GM12878 (cell line): ENCODE measurements around the gene AGAP1. TPM values are rescaled to one million over a fixed set of nuclear protein-coding genes. Genes with fewer than 3 reads are reported as not detected.

ENCODE experiments used
- ATAC-seq: fragments of 200-7000 bp; cut with Tn5 transposase; 3 replicates; pipeline ENCODE4 v1.9.1; 2020; ENCODE audit warnings: mild to moderate bottlenecking, moderate library complexity
- BruUV-seq: library from RNA; stranded (reverse); fragments of 400-500 nt; replicated peaks from 2 replicates; lab custom pipeline; 2021; lab: Mats Ljungman, UMichigan
- CTCF ChIA-PET: fragments of 300-600 bp; sonication (Branson Sonifier 250); formaldehyde crosslinking; extraction: SDS; loops from one replicate; lab custom pipeline; 2021; ENCODE audit warnings: inconsistent platforms; lab: Yijun Ruan, JAX
- POLR2A ChIA-PET: fragments of 350-600 bp; formaldehyde crosslinking; extraction: SDS; loops from one replicate; lab custom pipeline; 2021; ENCODE audit warnings: inconsistent platforms; lab: Charles Lee
- RAD21 ChIA-PET: fragments of 300-600 bp; sonication (Branson Sonifier 250); formaldehyde crosslinking; loops from one replicate; lab custom pipeline; 2023; ENCODE audit warnings: antibody characterized with exemption; ENCODE audit not compliant: unreplicated experiment; lab: Charles Lee
- SMC1A ChIA-PET: fragments of 300-600 bp; sonication (Branson Sonifier 250); formaldehyde crosslinking; loops from one replicate; lab custom pipeline; 2023; ENCODE audit not compliant: unreplicated experiment, uncharacterized antibody; lab: Charles Lee
- DNase-seq: peaks from one replicate; pipeline ENCODE4 v3.0.0-alpha.2; 2011; ENCODE audit warnings: low read depth, low spot score
- FAIRE-seq: peaks from 3 replicates; lab custom pipeline; 2011; peaks lifted over from hg19 to GRCh38; lab: Jason Lieb, UNC
- H2AFZ ChIP-seq: 2 replicates; pipeline ENCODE4 v1.6.0; 2011; ENCODE audit warnings: low read depth, low read length, control low read depth; ENCODE audit not compliant: control insufficient read depth
- H3K27ac ChIP-seq: 2 replicates; pipeline ENCODE4 v1.5.1; 2011; ENCODE audit warnings: control low read depth; ENCODE audit not compliant: control insufficient read depth, insufficient read depth
- H3K27me3 ChIP-seq, 2 experiments: replicated peaks in 1 of 2; 2 replicates each; pipeline versions ENCODE4 v1.6.0 to v1.6.1; 2011; ENCODE audit warnings: low read length in 1 of 2; ENCODE audit not compliant: control insufficient read depth in 2 of 2, insufficient read depth in 2 of 2
- H3K36me3 ChIP-seq, 2 experiments: 2 replicates each; pipeline ENCODE4 v1.5.1; 2011; ENCODE audit warnings: low read length in 1 of 2; ENCODE audit not compliant: control insufficient read depth in 2 of 2, insufficient read depth in 2 of 2
- H3K4me1 ChIP-seq: 2 replicates; pipeline ENCODE4 v1.6.1; 2011; ENCODE audit warnings: mild to moderate bottlenecking, low read length, moderate library complexity, mixed read lengths; ENCODE audit not compliant: control insufficient read depth, insufficient read depth
- H3K4me2 ChIP-seq: 2 replicates; pipeline ENCODE4 v1.6.0; 2011; ENCODE audit warnings: control low read depth; ENCODE audit not compliant: control insufficient read depth, insufficient read depth
- H3K4me3 ChIP-seq: fragments of 200-600 bp; sonication (generic); 2 replicates; pipeline ENCODE4 v1.5.1; 2016
- H3K79me2 ChIP-seq: 2 replicates; pipeline ENCODE4 v1.6.0; 2011; ENCODE audit warnings: low read length; ENCODE audit not compliant: control insufficient read depth, insufficient read depth
- H3K9ac ChIP-seq: 2 replicates; pipeline ENCODE4 v1.8.0; 2011; ENCODE audit warnings: low read length, control low read depth, mixed read lengths; ENCODE audit not compliant: control insufficient read depth, insufficient read depth
- H3K9me3 ChIP-seq: replicated peaks from 3 replicates; pipeline ENCODE4 v1.5.1; 2011; ENCODE audit warnings: mild to moderate bottlenecking, low read length; ENCODE audit not compliant: control insufficient read depth, insufficient read depth
- H4K20me1 ChIP-seq: 2 replicates; pipeline ENCODE4 v1.6.0; 2011; ENCODE audit not compliant: control insufficient read depth, insufficient read depth
- ATF2 ChIP-seq: IDR thresholded peaks from 2 replicates; pipeline ENCODE4 v1.6.1; 2012; ENCODE audit warnings: low read length, inconsistent platforms
- BACH1 ChIP-seq: fragments of 450-650 bp; IDR thresholded peaks from 2 replicates; pipeline ENCODE4 v1.6.1; 2017; ENCODE audit warnings: mild to moderate bottlenecking, borderline replicate concordance
- E2F8 ChIP-seq: fragments of 450-650 bp; IDR thresholded peaks from 2 replicates; pipeline ENCODE4 v1.6.1; 2018; ENCODE audit warnings: mild to moderate bottlenecking, low read depth, moderate library complexity; ENCODE audit not compliant: partially characterized antibody
- FOXK2 ChIP-seq: fragments of 450-650 bp; IDR thresholded peaks from 2 replicates; pipeline ENCODE4 v1.6.1; 2017; ENCODE audit warnings: mild to moderate bottlenecking, moderate library complexity
- PAX8 ChIP-seq: fragments of 450-650 bp; IDR thresholded peaks from 2 replicates; pipeline ENCODE4 v1.6.1; 2017; ENCODE audit warnings: mild to moderate bottlenecking, moderate library complexity
- SUPT20H ChIP-seq: IDR thresholded peaks from 2 replicates; pipeline ENCODE4 v1.6.1; 2011; ENCODE audit warnings: low read depth, mild to moderate bottlenecking, low read length, moderate library complexity, borderline replicate concordance; ENCODE audit not compliant: control insufficient read depth
- ZNF24 ChIP-seq: fragments of 450-650 bp; IDR thresholded peaks from 2 replicates; pipeline ENCODE4 v1.6.1; 2017; ENCODE audit warnings: antibody characterized with exemption, mild to moderate bottlenecking
- ZSCAN29 ChIP-seq: fragments of 450-650 bp; IDR thresholded peaks from 2 replicates; pipeline ENCODE4 v1.6.1; 2017; ENCODE audit warnings: mild to moderate bottlenecking, moderate library complexity
- WGBS: methylation state at CpG from one replicate; pipeline ENCODE4 v1.1.6; 2016; ENCODE audit warnings: low lambda C conversion rate; ENCODE audit not compliant: insufficient replicate concordance, insufficient coverage; ENCODE audit errors: missing lambda C conversion rate; 5-methylcytosine and 5-hydroxymethylcytosine counted together
- in situ Hi-C: fragments of 300-500 bp; cut with MboI; formaldehyde crosslinking; loops from 9 replicates; pipeline ENCODE4 v1.14.3; 2018; ENCODE audit warnings: mixed read lengths
- intact Hi-C: fragments of 100-400 bp; cut with micrococcal nuclease; formaldehyde crosslinking; loops from one replicate; pipeline ENCODE4 v1.14.2; 2022; ENCODE audit not compliant: unreplicated experiment
- polyA plus RNA-seq, 11 experiments: library from polyadenylated mRNA; depleted of rRNA in 4 of 11; unstranded in 6 of 11; stranded (reverse) in 5 of 11; fragments of >200 nt; fragmentation: Nextera tagmentation in 4 of 11; fragmentation: Illumina TruSeq in 1 of 11; extraction: Ambion mirVana in 4 of 11; extraction: Trizol in 1 of 11; gene quantifications; 1 replicate in 1 of 11; 2 replicates in 10 of 11; pipeline versions ENCODE4 v1.2.1 to v1.2.3, GENCODE V29; 2011 to 2016; ENCODE audit warnings: inconsistent platforms in 2 of 11, missing spikeins in 2 of 11, low read depth in 1 of 11
- total RNA-seq, 4 experiments: library from RNA; depleted of rRNA in 3 of 4; stranded (reverse); fragments of >200 nt in 3 of 4; fragmentation: Illumina TruSeq in 1 of 4; extraction: Trizol in 1 of 4; gene quantifications; 2 replicates each; pipeline versions ENCODE4 v1.2.1 to v1.2.3, GENCODE V29; 2013 to 2021
- TF ChIP-seq, protein P1 (sequence below): IDR thresholded peaks from 2 replicates; pipeline ENCODE4 v1.6.1; 2012; ENCODE audit warnings: low read depth, low read length, improper control_type of control experiment

Gene AGAP1
- total and polyA plus RNA-seq, 10 of the 15 experiments (the other 5 are each of a cell fraction or from before 2014, with no cell fraction given): 0.05 to 0.15 (median 0.06) TPM; not detected in 7

GRCh38 chr2:235860871-235861270 lies 367.0 kb downstream of the AGAP1 start:
- Histone ChIP-seq H3K9me3 (no peaks in the 10 kb centered on the region), H3K79me2 (no peaks in the 10 kb centered on the region), H3K9ac (no peak overlapping the region), H3K4me2 (no peak overlapping the region), H4K20me1 (no peaks in the 10 kb centered on the region), H2AFZ (no peak overlapping the region), H3K27me3 (no peaks in the 10 kb centered on the region; a peak in 1 of 4 replicates), H3K4me1 (no peaks in the 10 kb centered on the region), H3K27ac (no peak overlapping the region), H3K4me3 (no peak overlapping the region), H3K36me3 (no peaks in the 10 kb centered on the region)
- intact Hi-C loops: no loop called here
- 51% methylated on average over 3 of the region's 3 CpGs for WGBS
- ChIA-PET CTCF (no interaction called here), SMC1A (no interaction called here), POLR2A (no interaction called here), RAD21 (no interaction called here)
- FAIRE-seq (no peak), DNase-seq (no peak), ATAC-seq (no peak)
- BruUV-seq: no TSS peak
- in situ Hi-C loops: no loop called here
- no peak for TF ChIP-seq SUPT20H
- no peak for TF ChIP-seq E2F8
- TF ChIP-seq ZNF24: no peak
- no peak for TF ChIP-seq ATF2
- TF ChIP-seq ZSCAN29: no peak
- TF ChIP-seq BACH1: no peak
- TF ChIP-seq, protein P1, sequence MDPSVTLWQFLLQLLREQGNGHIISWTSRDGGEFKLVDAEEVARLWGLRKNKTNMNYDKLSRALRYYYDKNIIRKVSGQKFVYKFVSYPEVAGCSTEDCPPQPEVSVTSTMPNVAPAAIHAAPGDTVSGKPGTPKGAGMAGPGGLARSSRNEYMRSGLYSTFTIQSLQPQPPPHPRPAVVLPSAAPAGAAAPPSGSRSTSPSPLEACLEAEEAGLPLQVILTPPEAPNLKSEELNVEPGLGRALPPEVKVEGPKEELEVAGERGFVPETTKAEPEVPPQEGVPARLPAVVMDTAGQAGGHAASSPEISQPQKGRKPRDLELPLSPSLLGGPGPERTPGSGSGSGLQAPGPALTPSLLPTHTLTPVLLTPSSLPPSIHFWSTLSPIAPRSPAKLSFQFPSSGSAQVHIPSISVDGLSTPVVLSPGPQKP: no peak
- TF ChIP-seq PAX8: no peak
- TF ChIP-seq FOXK2: no peak
